IMR-90 (cell line): ENCODE measurements around the gene WDCP. TPM values are rescaled to one million over a fixed set of nuclear protein-coding genes. Genes with fewer than 3 reads are reported as not detected.

Experiments
- ATAC-seq: fragments of 200-7000 bp; cut with Tn5 transposase; 2 replicates; pipeline ENCODE4 v1.9.1; 2020; ENCODE audit warnings: low read depth, mild to moderate bottlenecking, moderate library complexity
- BruUV-seq: library from RNA; stranded (reverse); fragments of 400-500 nt; replicated peaks from 2 replicates; lab custom pipeline; 2021; lab: Mats Ljungman, UMichigan
- CTCF ChIA-PET: fragments of 300-600 bp; formaldehyde crosslinking; extraction: SDS; loops from one replicate; lab custom pipeline; 2021; ENCODE audit warnings: antibody characterized with exemption; lab: Yijun Ruan, JAX
- POLR2A ChIA-PET: fragments of 300-600 bp; sonication (Branson Sonifier 250); formaldehyde crosslinking; loops from one replicate; lab custom pipeline; 2022; ENCODE audit warnings: antibody characterized with exemption; ENCODE audit not compliant: unreplicated experiment; lab: Charles Lee
- DNase-seq: peaks from one replicate; pipeline ENCODE4 v3.0.0; 2013
- H2AFZ ChIP-seq: replicated peaks from 2 replicates; pipeline ENCODE3; 2013; ENCODE audit warnings: low read length, mild to moderate bottlenecking; ENCODE audit not compliant: poor library complexity
- H2AK5ac ChIP-seq: 2 replicates; pipeline ENCODE4 v1.6.1; 2013; ENCODE audit warnings: low read depth, low read length, inconsistent platforms
- H2AK9ac ChIP-seq: replicated peaks from 2 replicates; pipeline ENCODE3; 2013; ENCODE audit warnings: mild to moderate bottlenecking, low read depth, low read length, moderate library complexity; ENCODE audit not compliant: poor library complexity
- H2BK120ac ChIP-seq: 2 replicates; pipeline ENCODE4 v1.6.1; 2013; ENCODE audit warnings: low read depth, low read length, inconsistent platforms
- H2BK15ac ChIP-seq: 3 replicates; pipeline ENCODE4 v1.6.1; 2013; ENCODE audit warnings: low read depth, low read length, inconsistent platforms
- H2BK20ac ChIP-seq: 2 replicates; pipeline ENCODE4 v1.6.1; 2013; ENCODE audit warnings: low read depth, mild to moderate bottlenecking, inconsistent platforms, low read length, moderate library complexity
- H2BK5ac ChIP-seq: 2 replicates; pipeline ENCODE4 v1.6.1; 2013; ENCODE audit warnings: mild to moderate bottlenecking, low read depth, low read length, inconsistent platforms; ENCODE audit not compliant: poor library complexity, severe bottlenecking
- H3K14ac ChIP-seq: replicated peaks from 2 replicates; pipeline ENCODE4 v1.6.1; 2013; ENCODE audit warnings: low read depth, low read length, inconsistent platforms
- H3K18ac ChIP-seq: 2 replicates; pipeline ENCODE4 v1.6.1; 2013; ENCODE audit warnings: low read depth, low read length, control low read depth
- H3K23ac ChIP-seq: 2 replicates; pipeline ENCODE4 v1.6.1; 2013; ENCODE audit warnings: low read depth, low read length, inconsistent platforms
- H3K27ac ChIP-seq: 2 replicates; pipeline ENCODE4 v1.5.1; 2013; ENCODE audit warnings: mild to moderate bottlenecking, control low read depth, low read length; ENCODE audit not compliant: insufficient read depth
- H3K27me3 ChIP-seq: 2 replicates; pipeline ENCODE4 v1.6.1; 2013; ENCODE audit warnings: low read length; ENCODE audit not compliant: control insufficient read depth, insufficient read depth
- H3K36me3 ChIP-seq: 2 replicates; pipeline ENCODE4 v1.6.1; 2013; ENCODE audit warnings: low read length, mixed read lengths; ENCODE audit not compliant: control insufficient read depth, insufficient read depth
- H3K4ac ChIP-seq: 2 replicates; pipeline ENCODE4 v1.6.1; 2013; ENCODE audit warnings: low read depth, low read length, inconsistent platforms
- H3K4me1 ChIP-seq: 2 replicates; pipeline ENCODE4 v1.6.1; 2013; ENCODE audit warnings: low read length, mixed read lengths; ENCODE audit not compliant: control insufficient read depth, insufficient read depth
- H3K4me2 ChIP-seq: 2 replicates; pipeline ENCODE4 v1.6.1; 2013; ENCODE audit warnings: low read depth, mild to moderate bottlenecking, control low read depth, low read length, moderate library complexity
- H3K4me3 ChIP-seq: 2 replicates; pipeline ENCODE4 v1.5.1; 2013; ENCODE audit warnings: low read depth, mild to moderate bottlenecking, control low read depth, low read length, moderate library complexity; ENCODE audit not compliant: insufficient read depth
- H3K56ac ChIP-seq: 2 replicates; pipeline ENCODE4 v1.6.1; 2013; ENCODE audit warnings: low read length, inconsistent platforms; ENCODE audit not compliant: insufficient read depth; ENCODE audit errors: extremely low read depth
- H3K79me1 ChIP-seq, 2 experiments: 2 replicates each; pipeline ENCODE4 v1.6.1; 2013; ENCODE audit warnings: low read length in 2 of 2, inconsistent platforms in 1 of 2, low read depth in 1 of 2
- H3K9ac ChIP-seq: 2 replicates; pipeline ENCODE4 v1.6.1; 2013; ENCODE audit warnings: low read depth, low read length, control low read depth
- H3K9me1 ChIP-seq: 2 replicates; pipeline ENCODE4 v1.6.1; 2013; ENCODE audit warnings: low read length, inconsistent platforms; ENCODE audit not compliant: insufficient read depth
- H3K9me3 ChIP-seq: 2 replicates; pipeline ENCODE4 v1.6.1; 2013; ENCODE audit warnings: low read length; ENCODE audit not compliant: control insufficient read depth, insufficient read depth
- H4K20me1 ChIP-seq: 2 replicates; pipeline ENCODE4 v1.6.1; 2013; ENCODE audit warnings: low read length, inconsistent platforms; ENCODE audit not compliant: insufficient read depth
- H4K5ac ChIP-seq: 2 replicates; pipeline ENCODE4 v1.6.1; 2013; ENCODE audit warnings: mild to moderate bottlenecking, low read depth, low read length, control low read depth
- H4K8ac ChIP-seq, 2 experiments: 2 replicates each; pipeline ENCODE4 v1.6.1; 2013; ENCODE audit warnings: low read depth in 2 of 2, low read length in 2 of 2, control low read depth in 1 of 2, inconsistent platforms in 1 of 2
- H4K91ac ChIP-seq: 2 replicates; pipeline ENCODE4 v1.6.1; 2013; ENCODE audit warnings: low read depth, low read length, inconsistent platforms; ENCODE audit not compliant: insufficient read depth
- BHLHE40 ChIP-seq: fragments of 150-350 bp; IDR thresholded peaks from 2 replicates; pipeline ENCODE4 v1.6.1; 2016; ENCODE audit warnings: mild to moderate bottlenecking, low read depth, low read length
- CEBPB ChIP-seq: IDR thresholded peaks from 2 replicates; pipeline ENCODE4 v1.6.1; 2012; ENCODE audit warnings: low read depth, low read length, improper control_type of control experiment
- CHD1 ChIP-seq: IDR thresholded peaks from 2 replicates; pipeline ENCODE4 v1.6.1; 2012; ENCODE audit warnings: low read depth, low read length, improper control_type of control experiment
- FOS ChIP-seq: fragments of 150-350 bp; IDR thresholded peaks from 2 replicates; pipeline ENCODE4 v1.6.1; 2016; ENCODE audit warnings: low read depth, low read length
- MAZ ChIP-seq: IDR thresholded peaks from 2 replicates; pipeline ENCODE4 v1.6.1; 2012; ENCODE audit warnings: low read depth, mild to moderate bottlenecking, low read length, improper control_type of control experiment, moderate library complexity, borderline replicate concordance
- MXI1 ChIP-seq: IDR thresholded peaks from 2 replicates; pipeline ENCODE4 v1.6.1; 2012; ENCODE audit warnings: low read depth, mild to moderate bottlenecking, low read length, moderate library complexity, borderline replicate concordance
- NFE2L2 ChIP-seq: fragments of 150-350 bp; IDR thresholded peaks from 2 replicates; pipeline ENCODE4 v1.6.1; 2016; ENCODE audit warnings: low read depth, mild to moderate bottlenecking, low read length
- POLR2A ChIP-seq: IDR thresholded peaks from 2 replicates; pipeline ENCODE4 v1.6.1; 2012; ENCODE audit warnings: mild to moderate bottlenecking, low read depth, low read length
- RCOR1 ChIP-seq: IDR thresholded peaks from 2 replicates; pipeline ENCODE4 v1.6.1; 2012; ENCODE audit warnings: mild to moderate bottlenecking, low read length, improper control_type of control experiment; ENCODE audit not compliant: insufficient replicate concordance
- SMC3 ChIP-seq: fragments of 150-350 bp; IDR thresholded peaks from 2 replicates; pipeline ENCODE4 v1.6.1; 2016; ENCODE audit warnings: low read depth, mild to moderate bottlenecking, antibody characterized with exemption, low read length, moderate library complexity
- WGBS, 2 experiments: methylation state at CpG; one replicate each; pipeline versions ENCODE4 v1.1.5 to v1.1.7; 2013; ENCODE audit warnings: missing lambda C conversion rate in 2 of 2; ENCODE audit not compliant: insufficient read length in 1 of 2; ENCODE audit errors: extremely low coverage in 2 of 2; 5-methylcytosine and 5-hydroxymethylcytosine counted together
- dilution Hi-C: fragments of 300-500 bp; cut with HindIII; formaldehyde crosslinking; loops from one replicate; pipeline ENCODE4 v1.14.3; 2018; ENCODE audit warnings: low sequenced_read_pairs; ENCODE audit not compliant: unreplicated experiment
- in situ Hi-C: fragments of 300-500 bp; cut with MboI; formaldehyde crosslinking; loops from 3 replicates; pipeline ENCODE4 v1.14.3; 2019; ENCODE audit warnings: low sequenced_read_pairs, inconsistent platforms, mixed read lengths
- intact Hi-C: fragments of 100-400 bp; cut with micrococcal nuclease; formaldehyde crosslinking; loops from 2 replicates; pipeline ENCODE4 v1.10.0; 2022
- polyA plus RNA-seq, 3 experiments: library from polyadenylated mRNA; depleted of rRNA; stranded (reverse); fragments of >200 nt; gene quantifications; 2 replicates each; pipeline ENCODE4 v1.2.3, GENCODE V29; 2012; ENCODE audit warnings: low replicate concordance in 1 of 3
- total RNA-seq: library from RNA; depleted of rRNA; stranded (reverse); fragments of >200 nt; gene quantifications from 2 replicates; pipeline ENCODE4 v1.2.3, GENCODE V29; 2012
- TF ChIP-seq, protein P1 (sequence below): fragments of 150-350 bp; IDR thresholded peaks from 2 replicates; pipeline ENCODE4 v1.6.1; 2016; ENCODE audit warnings: low read depth, mild to moderate bottlenecking, low read length, moderate library complexity, borderline replicate concordance
- TF ChIP-seq, protein P2 (sequence below): conservative IDR thresholded peaks from 2 replicates; pipeline ENCODE4 v1.5.1; 2012; ENCODE audit warnings: mild to moderate bottlenecking, low read depth, low read length, improper control_type of control experiment
- TF ChIP-seq, protein P3 (sequence below): fragments of 150-350 bp; IDR thresholded peaks from 2 replicates; pipeline ENCODE4 v1.6.1; 2017; ENCODE audit warnings: mild to moderate bottlenecking, antibody characterized with exemption, low read length, low read depth

Gene WDCP
- total and polyA plus RNA-seq, 2 of the 4 experiments (the other 2 are of a cell fraction) = 6.8 to 18.6 TPM

DNA sequence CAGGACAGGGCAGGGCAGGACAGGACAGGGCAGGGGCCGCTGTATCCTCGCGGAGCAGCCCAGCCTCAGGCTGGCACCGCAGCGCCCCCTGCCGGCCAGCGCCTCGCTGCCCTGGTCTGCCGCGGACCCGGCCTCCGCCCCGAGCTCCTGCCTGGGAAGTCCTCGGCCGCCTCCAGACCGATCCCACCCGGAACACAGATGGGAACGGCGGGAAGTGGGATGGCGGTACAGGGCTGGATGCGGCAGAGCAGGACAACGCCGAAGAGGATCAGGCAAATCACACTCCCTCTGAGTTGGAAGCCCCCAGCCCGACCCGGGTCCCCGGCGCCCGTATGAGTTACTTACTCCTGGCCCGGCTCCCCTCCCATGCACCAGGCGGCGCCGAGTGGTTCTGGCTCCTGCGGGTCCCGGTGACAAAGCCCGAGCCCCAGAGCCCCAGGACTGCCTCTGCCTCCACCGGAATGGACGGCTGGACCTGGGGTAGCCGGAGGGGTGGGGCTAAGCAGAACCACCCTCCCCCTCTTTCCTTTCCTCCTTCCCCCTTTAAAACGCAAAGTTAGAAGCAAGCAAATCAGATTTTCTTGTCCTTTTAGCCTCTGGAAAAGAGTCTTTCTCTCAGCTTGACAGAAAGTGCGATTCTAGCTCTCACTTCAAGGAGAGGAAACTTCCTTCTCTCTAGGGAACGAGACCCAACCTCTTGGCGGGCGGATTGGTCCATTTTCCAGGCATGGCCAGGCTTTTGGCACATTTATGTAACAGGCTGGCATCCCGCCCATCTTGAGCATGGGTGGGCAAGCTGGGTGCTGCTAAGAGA is 37.4 kb upstream of the WDCP start, which contains the start of gene TP53I3:
TSS of gene TP53I3 (minus strand) at position 449 of the 814 bp plus-strand sequence. CDS start 508 bp downstream, outside the sequence.
- H4K91ac ChIP-seq = peak within 1 kb of the TSS; percentile 91
- peak within 1 kb of the TSS; percentile 79 for H3K9ac ChIP-seq
- H2BK120ac ChIP-seq = peak within 1 kb of the TSS; percentile 89
- H3K23ac ChIP-seq = peak within 1 kb of the TSS; percentile 85
- H2AK5ac ChIP-seq = peak within 1 kb of the TSS; percentile 91
- H3K4ac ChIP-seq = peak within 1 kb of the TSS; percentile 97
- intact Hi-C loops (loop anchor here (1.0 to 2.0 kb wide), 3 partner anchors 157 to 298 kb away; partner anchors contain the start of gene ATAD2B), in situ Hi-C loops (no loop called here), dilution Hi-C loops (no loop called here)
- peak within 1 kb of the TSS; percentile 81 for H2BK5ac ChIP-seq
- H2BK20ac ChIP-seq = peak within 1 kb of the TSS; percentile 55; the same call in 1 of the 2 replicates
- ChIA-PET POLR2A (interaction anchor here (0.6 to 1.0 kb wide), 5 partner anchors 10 to 1004 kb away, joined by 3 read pairs; partner anchors contain the start of genes FAM228B and PFN4), CTCF (interaction anchor here (0.6 to 2.0 kb wide), 12 partner anchors 13 to 1678 kb away, joined by 3 to 10 read pairs (median 4); partner anchors contain the start of genes ATAD2B and PFN4)
- H3K56ac ChIP-seq = peak within 1 kb of the TSS; percentile 91
- H3K79me1 ChIP-seq = peaks cover 12 to 31% of the 10 kb centered on the region in 2 experiments
- H3K9me1 ChIP-seq = peaks cover 11% of the 10 kb centered on the region
- peak within 1 kb of the TSS; percentile 87 for H3K14ac ChIP-seq
- no TSS peak for BruUV-seq
- DNase-seq = peak; percentile 84
- H4K20me1 ChIP-seq = no peaks in the 10 kb centered on the region
- peak within 1 kb of the TSS; percentile 70 for H3K4me3 ChIP-seq
- peak within 1 kb of the TSS; percentile 86 for H3K4me2 ChIP-seq
- peak within 1 kb of the TSS; percentile 99 for H2AK9ac ChIP-seq
- peak within 1 kb of the TSS; percentile 80 for H4K5ac ChIP-seq
- H3K4me1 ChIP-seq = peaks cover 4% of the 10 kb centered on the region; the same call in 1 of the 2 replicates
- H2BK15ac ChIP-seq = peak within 1 kb of the TSS; percentile 78; the same call in 2 of the 3 replicates
- H3K18ac ChIP-seq = peak within 1 kb of the TSS; percentile 78
- peak within 1 kb of the TSS; percentile 89 for H3K27ac ChIP-seq
- peak; percentile 93 for ATAC-seq
- H3K9me3 ChIP-seq = no peaks in the 10 kb centered on the region
- peak within 1 kb of the TSS; percentile 99 for H2AFZ ChIP-seq
- peaks cover 15% of the 10 kb centered on the region for H3K36me3 ChIP-seq
- peak within 1 kb of the TSS; percentile 74 to 96 for H4K8ac ChIP-seq
- no peaks in the 10 kb centered on the region for H3K27me3 ChIP-seq
- 7% methylated on average over 3 of the region's 44 CpGs; no CpG with 5 or more reads in 1 of the 2 experiments for WGBS, 2 experiments
- TF ChIP-seq, protein P1, sequence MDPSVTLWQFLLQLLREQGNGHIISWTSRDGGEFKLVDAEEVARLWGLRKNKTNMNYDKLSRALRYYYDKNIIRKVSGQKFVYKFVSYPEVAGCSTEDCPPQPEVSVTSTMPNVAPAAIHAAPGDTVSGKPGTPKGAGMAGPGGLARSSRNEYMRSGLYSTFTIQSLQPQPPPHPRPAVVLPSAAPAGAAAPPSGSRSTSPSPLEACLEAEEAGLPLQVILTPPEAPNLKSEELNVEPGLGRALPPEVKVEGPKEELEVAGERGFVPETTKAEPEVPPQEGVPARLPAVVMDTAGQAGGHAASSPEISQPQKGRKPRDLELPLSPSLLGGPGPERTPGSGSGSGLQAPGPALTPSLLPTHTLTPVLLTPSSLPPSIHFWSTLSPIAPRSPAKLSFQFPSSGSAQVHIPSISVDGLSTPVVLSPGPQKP = no peak
- TF ChIP-seq MAZ (peak; percentile 38; the same call in 1 of the 2 replicates), POLR2A (peak; percentile 71), NFE2L2 (no peak), MXI1 (no peak), FOS (no peak), RCOR1 (no peak), SMC3 (peak; percentile 50), BHLHE40 (no peak), CHD1 (no peak), CEBPB (no peak)
- TF ChIP-seq, protein P2, sequence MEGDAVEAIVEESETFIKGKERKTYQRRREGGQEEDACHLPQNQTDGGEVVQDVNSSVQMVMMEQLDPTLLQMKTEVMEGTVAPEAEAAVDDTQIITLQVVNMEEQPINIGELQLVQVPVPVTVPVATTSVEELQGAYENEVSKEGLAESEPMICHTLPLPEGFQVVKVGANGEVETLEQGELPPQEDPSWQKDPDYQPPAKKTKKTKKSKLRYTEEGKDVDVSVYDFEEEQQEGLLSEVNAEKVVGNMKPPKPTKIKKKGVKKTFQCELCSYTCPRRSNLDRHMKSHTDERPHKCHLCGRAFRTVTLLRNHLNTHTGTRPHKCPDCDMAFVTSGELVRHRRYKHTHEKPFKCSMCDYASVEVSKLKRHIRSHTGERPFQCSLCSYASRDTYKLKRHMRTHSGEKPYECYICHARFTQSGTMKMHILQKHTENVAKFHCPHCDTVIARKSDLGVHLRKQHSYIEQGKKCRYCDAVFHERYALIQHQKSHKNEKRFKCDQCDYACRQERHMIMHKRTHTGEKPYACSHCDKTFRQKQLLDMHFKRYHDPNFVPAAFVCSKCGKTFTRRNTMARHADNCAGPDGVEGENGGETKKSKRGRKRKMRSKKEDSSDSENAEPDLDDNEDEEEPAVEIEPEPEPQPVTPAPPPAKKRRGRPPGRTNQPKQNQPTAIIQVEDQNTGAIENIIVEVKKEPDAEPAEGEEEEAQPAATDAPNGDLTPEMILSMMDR = peak; percentile 91
- TF ChIP-seq, protein P3, sequence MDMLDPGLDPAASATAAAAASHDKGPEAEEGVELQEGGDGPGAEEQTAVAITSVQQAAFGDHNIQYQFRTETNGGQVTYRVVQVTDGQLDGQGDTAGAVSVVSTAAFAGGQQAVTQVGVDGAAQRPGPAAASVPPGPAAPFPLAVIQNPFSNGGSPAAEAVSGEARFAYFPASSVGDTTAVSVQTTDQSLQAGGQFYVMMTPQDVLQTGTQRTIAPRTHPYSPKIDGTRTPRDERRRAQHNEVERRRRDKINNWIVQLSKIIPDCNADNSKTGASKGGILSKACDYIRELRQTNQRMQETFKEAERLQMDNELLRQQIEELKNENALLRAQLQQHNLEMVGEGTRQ = no peak
